Panc1 (cell line): ENCODE measurements around the gene KNDC1.

Experiments
- CTCF ChIP-seq: fragments of 450-650 bp; IDR thresholded peaks from 2 replicates; pipeline ENCODE4 v1.5.1; 2017; ENCODE audit warnings: mild to moderate bottlenecking
- POLR2AphosphoS5 ChIP-seq: IDR thresholded peaks from 2 replicates; pipeline ENCODE4 v1.6.1; 2012; ENCODE audit warnings: mild to moderate bottlenecking, low read depth, low read length, moderate library complexity
- REST ChIP-seq, 2 experiments: IDR thresholded peaks; 2 replicates each; pipeline ENCODE4 v1.6.1; 2011 to 2012; ENCODE audit warnings: low read depth in 2 of 2, control low read depth in 1 of 2, low read length in 1 of 2, mild to moderate bottlenecking in 1 of 2, moderate library complexity in 1 of 2; ENCODE audit not compliant: insufficient read depth in 1 of 2
- TCF7L2 ChIP-seq: IDR thresholded peaks from 2 replicates; pipeline ENCODE4 v1.6.1; 2011; ENCODE audit warnings: mild to moderate bottlenecking, low read depth, low read length, inconsistent platforms

- TF ChIP-seq CTCF, result no peak
- TF ChIP-seq TCF7L2, result no peak
- TF ChIP-seq POLR2AphosphoS5, result no peak
- no peak for TF ChIP-seq REST (IDR thresholded peaks at IDR 0.05; ENCODE audit: insufficient read depth in 1 of 2, low read depth in 2 of 2, low read length in 1 of 2)
These were observed 43.6 kb upstream of the KNDC1 start for GRCh38 chr10:133116455-133116854.
